SK-N-MC (cell line): ENCODE measurements around the gene DLG2.
"Not testable (repeated sequence)": the region's sequence is repeated elsewhere in the genome, so short reads cannot be mapped to it uniquely, and the experiment has no call there.

ENCODE experiments used
- DNase-seq: peaks from one replicate; pipeline ENCODE4 v3.0.0-alpha.2; 2011; ENCODE audit warnings: low read depth, low spot score
- H3K27ac ChIP-seq: fragments of 200-600 bp; sonication (generic); 2 replicates; pipeline ENCODE4 v1.5.1; 2016; ENCODE audit warnings: mixed run types
- H3K36me3 ChIP-seq: fragments of 200-600 bp; sonication (generic); 2 replicates; pipeline ENCODE4 v1.6.1; 2017; ENCODE audit warnings: antibody characterized with exemption, low read length, mixed read lengths; ENCODE audit not compliant: insufficient read depth
- H3K4me3 ChIP-seq: fragments of 200-600 bp; sonication (generic); 2 replicates; pipeline ENCODE4 v1.5.1; 2016
- H3K9ac ChIP-seq: fragments of 200-600 bp; sonication (generic); 2 replicates; pipeline ENCODE4 v1.8.0; 2017; ENCODE audit warnings: mixed run types, mixed read lengths; ENCODE audit not compliant: insufficient read length
- H3K9me3 ChIP-seq: fragments of 200-600 bp; sonication (generic); 2 replicates; pipeline ENCODE4 v1.6.1; 2017; ENCODE audit warnings: low read depth, mild to moderate bottlenecking, antibody characterized with exemption, low read length, moderate library complexity, mixed read lengths
- EZH2 ChIP-seq: fragments of 200-600 bp; sonication (generic); IDR thresholded peaks from one replicate; pipeline ENCODE4 v1.6.1; 2017; ENCODE audit warnings: antibody characterized with exemption
- FOXP2 ChIP-seq: optimal IDR thresholded peaks from 2 replicates; pipeline ENCODE3; 2011; ENCODE audit warnings: mild to moderate bottlenecking, moderate library complexity; ENCODE audit not compliant: insufficient read depth; ENCODE audit errors: extremely low read length, control extremely low read depth
- POLR2AphosphoS5 ChIP-seq: IDR thresholded peaks from 2 replicates; pipeline ENCODE4 v1.6.1; 2012; ENCODE audit warnings: mild to moderate bottlenecking, low read depth, low read length, borderline replicate concordance

DLG2 gene

DNA sequence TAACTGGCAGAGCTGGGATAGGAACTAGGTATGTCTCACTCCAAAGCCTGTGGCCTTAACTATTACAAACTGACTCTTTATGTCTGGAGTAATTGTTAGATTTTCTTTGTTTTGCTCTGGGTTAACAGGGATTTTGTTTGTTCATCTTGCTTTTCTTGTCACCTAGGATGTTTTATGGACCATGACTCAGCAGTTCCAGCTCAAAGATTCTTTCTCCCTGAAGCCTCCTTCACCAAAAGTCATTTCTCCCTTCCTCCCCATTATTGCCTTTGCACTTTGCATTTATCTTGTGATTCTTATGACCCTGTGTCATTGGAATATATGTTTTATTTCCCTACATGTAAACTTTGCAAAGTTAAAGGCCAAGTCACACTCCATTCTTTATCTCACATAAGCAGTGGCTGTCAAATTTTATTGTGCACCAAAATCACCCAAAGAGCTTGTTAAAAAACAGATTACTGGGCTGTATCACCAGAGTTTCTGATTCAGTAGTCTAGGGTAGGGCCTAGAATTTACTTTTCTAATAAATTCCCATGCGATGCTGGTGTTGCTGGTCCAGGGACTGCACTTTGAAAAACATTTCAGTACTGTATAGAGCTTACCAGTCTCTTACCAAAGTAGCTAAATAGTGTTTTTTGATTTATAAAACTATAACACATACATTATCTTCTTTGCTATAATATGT is 327.7 kb downstream of the DLG2 start:
- DNase-seq: no peak
- H3K9ac ChIP-seq: no peak overlapping the region
- no peaks in the 10 kb centered on the region for H3K9me3 ChIP-seq
- no peaks in the 10 kb centered on the region for H3K36me3 ChIP-seq
- no peak overlapping the region for H3K4me3 ChIP-seq
- TF ChIP-seq FOXP2: no peak
- TF ChIP-seq EZH2: no peak
- no peak for TF ChIP-seq POLR2AphosphoS5
- H3K27ac ChIP-seq: no peak overlapping the region

GRCh38 chr11:85295694-85296271 is 331.4 kb downstream of the DLG2 start:
- DNase-seq: no peak
- H3K9me3 ChIP-seq: no peaks in the 10 kb centered on the region
- no peak overlapping the region for H3K27ac ChIP-seq
- H3K4me3 ChIP-seq: no peak overlapping the region
- H3K9ac ChIP-seq: no peak overlapping the region
- no peaks in the 10 kb centered on the region for H3K36me3 ChIP-seq
- TF ChIP-seq POLR2AphosphoS5 (no peak), FOXP2 (no peak), EZH2 (no peak)

GRCh38 chr11:85281550-85281949 is 345.6 kb downstream of the DLG2 start:
- DNase-seq: no peak
- no peaks in the 10 kb centered on the region for H3K36me3 ChIP-seq

GRCh38 chr11:85279267-85279666 is 347.9 kb downstream of the DLG2 start:
- no peak overlapping the region for H3K4me3 ChIP-seq
- no peaks in the 10 kb centered on the region for H3K36me3 ChIP-seq
- H3K27ac ChIP-seq: no peak overlapping the region
- no peak overlapping the region for H3K9ac ChIP-seq
- no peaks in the 10 kb centered on the region for H3K9me3 ChIP-seq
- TF ChIP-seq EZH2 (no peak), FOXP2 (no peak), POLR2AphosphoS5 (no peak)
- no peak for DNase-seq

More at GRCh38 chr11:85281550-85281949, 345.6 kb downstream of the DLG2 start:
- Histone ChIP-seq H3K9me3 (no peaks in the 10 kb centered on the region), H3K4me3 (no peak overlapping the region), H3K9ac (no peak overlapping the region), H3K27ac (no peak overlapping the region)
- TF ChIP-seq EZH2 (no peak), FOXP2 (no peak), POLR2AphosphoS5 (no peak)

DNA sequence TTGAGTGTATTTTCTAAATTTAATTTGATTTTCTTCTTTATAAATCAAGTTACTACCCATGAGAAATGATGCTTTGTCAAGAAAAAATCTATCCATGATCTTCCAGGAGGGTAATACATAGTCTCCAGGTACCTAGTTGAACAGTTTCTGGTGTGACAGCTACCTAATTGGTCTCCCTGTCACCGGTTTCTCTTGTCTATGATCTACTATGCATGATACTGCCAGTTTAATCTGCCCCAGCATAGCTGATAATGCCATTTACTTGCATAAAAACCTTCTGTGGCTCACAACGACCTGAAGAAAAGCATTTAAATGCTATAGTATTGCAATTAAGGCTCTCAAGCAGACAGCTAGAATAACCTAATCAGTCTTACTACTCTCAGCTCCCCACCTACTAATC is 349.5 kb downstream of the DLG2 start:
- TF ChIP-seq FOXP2: no peak
- Histone ChIP-seq H3K27ac (no peak overlapping the region), H3K9me3 (no peaks in the 10 kb centered on the region), H3K4me3 (no peak overlapping the region), H3K36me3 (no peaks in the 10 kb centered on the region), H3K9ac (no peak overlapping the region)
- DNase-seq: no peak

DNA sequence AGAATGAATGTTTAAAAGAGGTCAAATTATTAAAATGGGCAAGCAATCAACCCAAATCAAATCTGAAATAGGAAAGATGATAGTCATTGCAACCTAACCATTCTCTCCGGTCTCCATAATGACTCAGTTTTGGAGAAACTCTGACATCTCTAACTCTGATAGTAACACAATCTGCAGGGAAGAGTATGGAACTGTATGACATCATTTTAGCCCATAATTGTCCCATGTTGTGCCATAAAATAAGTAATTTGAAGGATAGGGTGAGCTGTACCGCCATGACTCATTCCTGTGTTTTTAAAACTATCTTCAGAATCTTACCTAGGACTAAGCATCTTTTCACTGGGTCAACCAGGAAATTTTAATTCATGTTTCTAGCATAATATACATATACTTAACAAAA is 350.8 kb downstream of the DLG2 start:
- no peak for DNase-seq
- Histone ChIP-seq H3K36me3 (no peaks in the 10 kb centered on the region), H3K4me3 (no peak overlapping the region), H3K27ac (no peak overlapping the region), H3K9ac (no peak overlapping the region), H3K9me3 (no peaks in the 10 kb centered on the region)
- TF ChIP-seq POLR2AphosphoS5: no peak
- no peak for TF ChIP-seq EZH2
- TF ChIP-seq FOXP2: no peak

DNA sequence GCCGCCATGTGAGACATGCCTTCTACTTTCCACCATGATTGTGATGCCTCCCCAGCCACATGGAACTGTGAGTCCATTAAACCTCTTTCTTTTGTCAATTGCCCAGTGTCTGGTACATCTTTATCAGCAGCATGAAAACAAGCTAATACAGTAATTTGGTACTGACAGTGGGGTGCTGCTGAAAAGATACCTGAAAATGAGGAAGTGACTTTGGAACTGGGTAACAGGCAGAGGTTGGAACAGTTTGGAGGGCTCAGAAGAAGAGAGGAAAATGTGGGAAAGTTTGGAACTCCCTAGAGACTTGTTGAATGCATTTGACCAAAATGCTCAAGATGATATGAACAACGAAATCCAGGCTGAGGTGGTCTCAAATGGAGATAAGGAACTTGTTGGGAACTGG is 356.8 kb downstream of the DLG2 start:
- H3K36me3 ChIP-seq, H3K9me3 ChIP-seq, H3K4me3 ChIP-seq, H3K9ac ChIP-seq, DNase-seq, H3K27ac ChIP-seq: not testable (repeated sequence)

- DNase-seq: no peak
- H3K4me3 ChIP-seq: no peak overlapping the region
- H3K36me3 ChIP-seq: no peaks in the 10 kb centered on the region
- no peak for TF ChIP-seq EZH2
- H3K9ac ChIP-seq: no peak overlapping the region
- H3K27ac ChIP-seq: no peak overlapping the region
- no peaks in the 10 kb centered on the region for H3K9me3 ChIP-seq
These were observed 358.0 kb downstream of the DLG2 start for GRCh38 chr11:85269109-85269508.

DNA sequence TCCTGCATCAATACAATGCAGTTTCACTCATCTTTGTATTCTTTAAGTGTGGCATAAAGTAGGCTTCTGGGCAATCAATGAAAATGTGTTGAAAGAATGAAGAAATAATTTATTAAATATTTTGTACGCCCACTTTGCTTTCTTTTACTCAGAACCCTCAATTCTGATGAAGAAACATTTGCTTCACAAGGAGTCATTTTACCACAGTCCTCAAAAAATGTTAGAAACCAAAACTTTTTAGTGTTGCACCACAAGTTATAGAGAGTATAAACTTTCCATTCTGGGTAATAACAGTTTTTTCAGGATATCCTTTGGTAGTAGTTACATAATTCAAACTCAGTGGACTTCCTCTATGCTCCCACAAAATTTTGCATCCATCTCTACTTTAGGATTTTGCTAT is 360.5 kb downstream of the DLG2 start:
- no peak overlapping the region for H3K9ac ChIP-seq
- H3K4me3 ChIP-seq: no peak overlapping the region
- no peak for TF ChIP-seq POLR2AphosphoS5
- TF ChIP-seq EZH2: no peak
- no peak for TF ChIP-seq FOXP2
- DNase-seq: no peak
- no peak overlapping the region for H3K27ac ChIP-seq
- no peaks in the 10 kb centered on the region for H3K9me3 ChIP-seq
- H3K36me3 ChIP-seq: no peaks in the 10 kb centered on the region
